Measurements from ENCODE around the gene FNTB.

- TF ChIP-seq RAD21 (IDR thresholded peaks at IDR 0.05; ENCODE audit: low read depth) (no peak), POLR2AphosphoS5 (IDR thresholded peaks at IDR 0.05; ENCODE audit: low read depth, low read length) (no peak), JUND (IDR thresholded peaks at IDR 0.05) (no peak), CBX3 (IDR thresholded peaks at IDR 0.05; ENCODE audit: low read depth) (no peak), TCF7L2 (IDR thresholded peaks at IDR 0.05; ENCODE audit: borderline replicate concordance, extremely low read depth, insufficient read depth, insufficient read length) (no peak), REST (IDR thresholded peaks at IDR 0.05; ENCODE audit: low read depth) (no peak), CEBPB (IDR thresholded peaks at IDR 0.05; ENCODE audit: low read depth) (no peak), EZH2 (IDR thresholded peaks at IDR 0.05) (no peak), CTCF (IDR thresholded peaks at IDR 0.05 in 2 of 3, conservative IDR thresholded peaks at IDR 0.05 in 1 of 3; ENCODE audit: borderline replicate concordance in 1 of 3, insufficient read depth in 1 of 3, low read depth in 2 of 3, low read length in 2 of 3) (no peak), EGR1 (IDR thresholded peaks at IDR 0.05; ENCODE audit: low read depth) (no peak)
These were observed 18.5 kb upstream of the FNTB start for GRCh38 chr14:64968167-64968566.
